HG02870 (cell line): ENCODE measurements around the gene OTOS.

Experiments used
- ATAC-seq: cut with Tn5 transposase; IDR thresholded peaks from one replicate; pipeline ENCODE4 v1.9.1; 2021; ENCODE audit warnings: mild to moderate bottlenecking, moderate library complexity; ENCODE audit not compliant: unreplicated experiment

Gene OTOS

GRCh38 chr2:240140511-240140910 lies at the start of gene OTOS:
Gene OTOS (minus strand): TSS chr2:240140658. CDS start chr2:240140326, 332 bp downstream.
- no peak for ATAC-seq

GRCh38 chr2:240189686-240190085 lies 49.2 kb upstream of the OTOS start:
- no peak for ATAC-seq

GRCh38 chr2:240187989-240188590 lies 47.6 kb upstream of the OTOS start:
- ATAC-seq, result no peak

GRCh38 chr2:240186191-240186725 lies 45.8 kb upstream of the OTOS start:
- ATAC-seq, result no peak

- no peak for ATAC-seq
Measured at GRCh38 chr2:240184656-240185055, 44.2 kb upstream of the OTOS start.

- ATAC-seq, result no peak
Measured at GRCh38 chr2:240183875-240184590, 43.6 kb upstream of the OTOS start.

GRCh38 chr2:240183006-240183874 lies 42.8 kb upstream of the OTOS start:
- ATAC-seq, result no peak

- ATAC-seq, result no peak
Measured at GRCh38 chr2:240182476-240182875, 42.0 kb upstream of the OTOS start.

- no peak for ATAC-seq
Measured at GRCh38 chr2:240182001-240182400, 41.5 kb upstream of the OTOS start.

- ATAC-seq, result no peak
Measured at GRCh38 chr2:240179941-240180666, 39.6 kb upstream of the OTOS start.

GRCh38 chr2:240179186-240179815 lies 38.8 kb upstream of the OTOS start:
- no peak for ATAC-seq

- no peak for ATAC-seq
Measured at GRCh38 chr2:240178564-240178963, 38.1 kb upstream of the OTOS start.

GRCh38 chr2:240174496-240174895 lies 34.0 kb upstream of the OTOS start:
- no peak for ATAC-seq

- ATAC-seq, result no peak
Measured at GRCh38 chr2:240172071-240172895, 31.8 kb upstream of the OTOS start.

- ATAC-seq, result no peak
Measured at GRCh38 chr2:240170883-240171282, 30.4 kb upstream of the OTOS start.

- no peak for ATAC-seq
Measured at GRCh38 chr2:240170354-240170735, 29.9 kb upstream of the OTOS start.

GRCh38 chr2:240169486-240170353 lies 29.3 kb upstream of the OTOS start:
- no peak for ATAC-seq

GRCh38 chr2:240168546-240169361 lies 28.3 kb upstream of the OTOS start:
- ATAC-seq, result no peak
